GM19438 (cell line): ENCODE measurements around the gene C17orf107.
A peak's percentile ranks its signal among the peaks of the same experiment; 100 is the strongest.

Experiments used
- ATAC-seq: cut with Tn5 transposase; IDR thresholded peaks from one replicate; pipeline ENCODE4 v1.9.1; 2021; ENCODE audit warnings: low read depth; ENCODE audit not compliant: unreplicated experiment

The C17orf107 gene

DNA sequence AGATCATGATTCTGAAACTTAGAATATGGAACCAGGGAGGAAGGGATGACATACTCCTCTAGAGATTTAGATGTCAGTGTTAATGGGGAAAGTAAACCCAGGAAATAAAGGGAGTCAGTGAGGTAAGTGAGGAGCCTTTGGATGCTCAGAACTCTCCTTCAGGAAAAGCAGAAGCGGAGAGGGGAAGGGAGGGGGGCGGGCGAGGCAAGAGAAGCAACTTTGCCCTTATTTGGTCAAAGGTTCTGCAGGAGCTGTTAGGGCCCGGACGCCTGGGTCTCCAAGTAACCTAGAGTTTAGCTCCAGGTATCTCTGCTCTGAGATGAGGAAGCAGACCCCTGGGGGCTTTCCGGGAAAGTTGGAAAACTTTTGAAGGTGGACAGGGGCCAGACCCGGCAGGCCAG, 47.7 kb downstream of the C17orf107 start:
- no peak for ATAC-seq

DNA sequence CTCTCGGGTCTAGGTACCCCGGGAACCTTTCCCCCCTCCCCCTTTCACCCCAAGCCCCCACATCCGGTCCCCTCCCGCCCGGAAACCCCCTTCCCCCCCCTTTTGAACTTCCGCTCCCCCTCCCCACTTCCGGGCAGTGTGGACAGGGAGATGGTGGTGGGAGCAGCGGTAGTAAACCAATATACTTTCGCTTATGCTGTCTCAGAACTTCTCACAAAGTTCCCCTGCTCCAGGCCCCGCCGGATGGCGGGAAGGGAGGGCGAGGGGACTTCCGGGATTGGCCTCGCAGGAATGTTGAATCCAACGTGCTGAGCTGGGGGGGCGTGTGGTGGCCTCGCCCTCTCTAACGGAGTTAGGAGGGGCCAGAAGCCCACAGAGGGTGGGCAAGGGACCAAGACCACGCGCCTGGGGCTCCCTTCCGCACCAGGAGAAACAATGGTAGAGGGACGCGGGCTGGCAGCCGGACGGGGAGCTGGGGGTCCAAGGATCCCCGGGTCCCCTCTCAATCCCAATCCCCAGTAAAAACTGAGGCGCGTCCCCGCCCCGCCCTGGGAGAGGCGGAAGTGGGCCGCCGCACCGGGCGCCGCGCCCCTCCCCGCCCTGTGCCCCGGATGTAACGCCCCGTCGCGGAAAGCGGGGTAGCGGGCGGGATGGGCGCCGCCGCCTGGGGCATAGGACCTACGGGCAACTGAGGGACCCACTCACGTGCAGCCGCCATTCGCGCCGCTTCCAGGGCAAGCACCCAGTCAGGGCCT, 48.3 kb downstream of the C17orf107 start:
- ATAC-seq = no peak

DNA sequence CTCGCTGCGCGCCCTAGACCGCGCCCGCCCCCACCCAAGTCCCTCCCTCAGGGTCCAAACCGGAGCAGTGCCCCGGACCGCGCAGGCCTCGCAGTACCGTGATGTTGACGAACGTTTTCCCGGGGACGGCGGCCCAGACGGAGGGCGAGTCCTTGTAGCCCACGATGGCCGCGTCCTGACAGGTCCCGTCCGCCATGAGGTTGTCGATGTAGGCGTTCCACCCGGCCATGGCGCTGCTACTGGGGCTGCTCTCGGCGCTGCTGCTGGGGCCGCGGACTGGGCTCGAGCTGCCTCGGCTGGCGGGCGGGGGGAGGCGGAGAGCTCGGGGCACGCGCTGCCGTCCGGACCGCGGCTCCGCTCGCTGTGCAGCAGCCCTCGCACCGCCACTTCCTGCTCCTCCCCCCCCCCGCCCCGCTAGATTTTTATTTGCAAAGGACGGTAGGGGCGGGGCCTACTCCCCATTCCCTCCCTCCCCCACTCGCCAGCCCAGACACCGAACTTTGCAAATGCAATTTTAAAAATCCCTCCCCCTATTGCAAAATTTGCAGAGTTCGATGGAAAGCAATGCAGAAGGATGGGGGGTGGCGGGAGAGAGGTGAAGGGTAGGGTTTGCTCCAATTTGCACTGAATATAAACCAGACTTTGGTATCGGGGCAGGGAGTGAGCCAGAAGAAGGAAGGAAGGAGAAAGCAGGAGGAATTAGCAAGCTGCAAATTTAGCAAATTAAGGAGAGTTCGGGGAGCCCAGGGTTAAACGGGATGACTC, 49.0 kb downstream of the C17orf107 start, which contains the start of gene PFN1:
Gene PFN1 (minus strand): TSS at position 365 of the 765 bp plus-strand sequence. CDS start 136 bp downstream, at position 229.
- ATAC-seq = no peak

DNA sequence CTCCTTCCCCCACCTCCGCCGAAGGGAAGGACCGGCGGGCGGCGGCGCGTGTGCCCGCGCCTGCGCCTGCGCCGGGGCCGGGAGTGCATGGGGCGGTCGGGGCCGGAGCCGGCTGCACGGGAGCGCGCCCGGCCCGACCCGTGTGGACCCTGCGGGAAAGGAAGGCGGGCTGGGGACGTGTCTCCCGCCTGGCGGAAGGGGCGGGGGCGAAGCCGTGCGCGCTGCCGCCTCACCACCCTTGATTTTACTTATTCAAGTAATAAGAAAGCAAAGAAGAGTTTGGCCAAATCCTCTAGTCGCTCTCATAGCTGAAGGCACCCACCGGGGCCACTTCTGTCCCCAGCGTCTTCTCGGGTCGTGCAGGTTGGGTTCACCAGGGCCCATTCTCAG, 49.6 kb downstream of the C17orf107 start:
- ATAC-seq = peak; percentile 35

DNA sequence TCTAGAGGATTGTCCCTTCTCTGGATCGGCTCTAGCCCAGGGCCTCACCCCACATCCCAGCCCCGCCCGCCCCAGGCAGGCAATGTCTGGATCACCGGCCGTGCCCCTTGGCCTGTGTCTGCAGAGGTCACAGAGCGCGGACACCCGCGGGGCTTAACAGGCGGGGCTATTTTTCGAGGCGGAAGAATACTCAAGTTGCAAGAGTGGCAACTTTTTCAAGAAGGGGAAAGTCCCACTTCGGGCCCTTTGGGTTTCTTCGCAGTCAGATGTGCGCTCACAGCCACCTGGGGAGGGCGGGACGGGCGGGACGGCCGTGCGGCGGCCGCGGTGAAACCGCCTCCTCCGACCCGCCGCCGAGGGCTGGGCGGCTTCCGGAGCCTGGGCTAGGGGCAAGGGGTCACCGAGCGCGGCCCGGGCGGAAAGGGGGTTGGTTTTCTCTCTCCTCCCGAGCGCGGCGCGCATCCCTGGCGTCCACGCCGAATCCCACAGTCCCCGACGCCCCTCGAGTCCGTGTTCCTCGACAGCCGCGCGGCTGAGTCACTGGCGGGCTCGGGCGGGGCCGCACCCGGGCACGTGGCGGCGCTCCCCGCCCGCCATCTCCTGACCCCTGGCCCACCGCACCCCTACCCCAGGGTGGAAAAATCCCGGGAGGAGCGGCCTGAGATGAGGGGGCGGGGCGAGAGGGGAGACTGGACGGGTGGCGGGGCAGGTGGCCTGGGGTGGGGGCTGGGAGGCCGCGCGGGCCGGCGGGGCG, 50.2 kb downstream of the C17orf107 start:
- ATAC-seq = peak; percentile 27

DNA sequence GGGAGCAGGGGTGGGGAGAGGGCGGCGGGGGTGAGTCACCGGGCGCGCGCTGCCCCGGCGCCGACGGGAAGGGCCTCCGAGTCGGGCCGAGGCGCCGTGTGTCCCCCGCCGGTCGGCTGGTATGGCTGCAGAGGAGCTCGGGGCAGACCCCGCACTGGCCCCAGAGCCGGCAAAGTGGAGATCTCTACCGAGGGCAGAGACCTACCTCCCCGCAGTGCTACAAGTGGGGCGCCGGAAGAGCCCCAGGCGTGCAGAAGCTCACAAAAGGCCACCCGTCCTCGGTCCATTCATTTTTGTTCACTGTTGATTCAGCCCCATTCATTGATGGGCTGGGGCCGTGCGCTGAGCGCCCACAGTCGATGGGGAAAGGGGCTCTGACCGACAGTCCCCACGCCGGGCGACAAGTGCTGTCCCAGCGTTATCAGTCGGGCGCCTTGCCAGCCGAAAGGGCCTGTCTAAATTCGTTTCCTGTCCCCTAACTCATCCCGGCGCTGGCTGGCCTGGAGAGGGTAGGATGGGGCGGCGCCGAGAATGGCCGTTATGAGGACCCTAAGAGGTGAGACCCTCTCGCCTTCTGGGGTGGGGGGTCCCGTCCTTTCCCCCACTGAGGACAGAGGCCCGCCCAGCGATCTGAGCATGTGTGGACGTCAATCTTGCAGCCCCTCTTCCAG, 50.9 kb downstream of the C17orf107 start:
- no peak for ATAC-seq

DNA sequence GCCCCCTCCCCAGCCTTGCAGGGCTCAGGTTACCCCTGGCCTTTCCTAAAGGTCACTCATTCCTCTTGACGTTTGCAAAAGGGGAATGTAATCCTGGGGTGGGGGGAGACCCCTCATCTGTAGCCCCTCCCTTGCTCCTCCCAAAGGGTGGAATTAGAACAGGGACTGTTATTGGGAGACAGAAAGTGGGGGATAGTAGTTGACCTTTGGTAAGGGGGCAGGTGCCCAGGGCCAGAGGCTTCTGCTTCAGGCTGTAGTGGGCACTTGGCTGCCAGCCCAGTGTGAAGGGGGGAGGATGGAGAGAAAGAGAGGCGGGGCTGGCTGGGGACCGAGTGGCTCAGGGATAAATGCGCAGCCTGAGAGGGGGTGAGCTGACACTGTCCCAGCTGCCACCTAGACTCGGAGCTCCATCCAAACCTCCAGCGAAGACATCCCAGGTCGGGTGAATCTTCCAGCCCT, 51.4 kb downstream of the C17orf107 start, which contains the start of gene ENO3:
Gene ENO3 (plus strand): TSS at position 374 of the 459 bp plus-strand sequence. CDS start 711 bp downstream, outside the sequence.
- ATAC-seq = no peak

DNA sequence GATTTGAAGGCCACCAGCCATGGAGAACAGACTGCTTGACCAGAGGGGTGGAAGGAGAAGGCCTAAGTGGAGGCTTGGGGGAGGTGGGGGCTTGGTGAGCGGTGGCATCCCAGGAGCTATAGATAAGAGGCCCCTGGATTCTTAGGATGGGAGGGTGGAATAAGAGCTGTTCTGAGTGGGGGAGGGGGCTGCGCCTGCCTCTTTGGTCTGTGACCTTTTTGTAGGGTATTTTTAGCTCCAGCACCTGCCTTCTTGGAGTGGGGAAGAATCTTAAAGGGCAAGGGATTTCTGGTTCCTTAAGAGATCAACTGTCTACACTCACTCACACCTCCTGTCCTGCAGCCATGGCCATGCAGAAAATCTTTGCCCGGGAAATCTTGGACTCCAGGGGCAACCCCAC, 52.1 kb downstream of the C17orf107 start:
- ATAC-seq = no peak
